ENCODE measurements around the gene TSPAN14.

DNA sequence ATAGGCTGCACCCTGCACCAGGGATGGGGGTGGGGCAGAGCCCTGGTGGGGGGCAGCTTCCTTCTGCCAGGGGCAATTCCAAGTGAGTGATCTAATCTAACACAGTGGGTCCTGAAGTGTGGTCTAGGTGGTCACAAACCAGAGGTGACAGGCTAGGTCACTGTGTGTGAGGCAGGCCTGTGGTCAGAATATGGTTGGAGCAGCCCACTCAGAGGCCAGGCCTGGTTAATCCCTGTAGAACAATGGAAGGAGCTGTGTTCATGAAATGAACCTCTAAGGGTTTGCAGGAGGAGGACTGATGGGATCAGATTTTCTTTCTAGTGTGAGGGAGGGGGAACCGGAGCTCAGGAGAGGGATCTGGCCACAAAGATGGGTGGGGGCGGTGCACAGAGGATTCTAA lies 10.0 kb upstream of the TSPAN14 start:
- TF ChIP-seq, protein P1, sequence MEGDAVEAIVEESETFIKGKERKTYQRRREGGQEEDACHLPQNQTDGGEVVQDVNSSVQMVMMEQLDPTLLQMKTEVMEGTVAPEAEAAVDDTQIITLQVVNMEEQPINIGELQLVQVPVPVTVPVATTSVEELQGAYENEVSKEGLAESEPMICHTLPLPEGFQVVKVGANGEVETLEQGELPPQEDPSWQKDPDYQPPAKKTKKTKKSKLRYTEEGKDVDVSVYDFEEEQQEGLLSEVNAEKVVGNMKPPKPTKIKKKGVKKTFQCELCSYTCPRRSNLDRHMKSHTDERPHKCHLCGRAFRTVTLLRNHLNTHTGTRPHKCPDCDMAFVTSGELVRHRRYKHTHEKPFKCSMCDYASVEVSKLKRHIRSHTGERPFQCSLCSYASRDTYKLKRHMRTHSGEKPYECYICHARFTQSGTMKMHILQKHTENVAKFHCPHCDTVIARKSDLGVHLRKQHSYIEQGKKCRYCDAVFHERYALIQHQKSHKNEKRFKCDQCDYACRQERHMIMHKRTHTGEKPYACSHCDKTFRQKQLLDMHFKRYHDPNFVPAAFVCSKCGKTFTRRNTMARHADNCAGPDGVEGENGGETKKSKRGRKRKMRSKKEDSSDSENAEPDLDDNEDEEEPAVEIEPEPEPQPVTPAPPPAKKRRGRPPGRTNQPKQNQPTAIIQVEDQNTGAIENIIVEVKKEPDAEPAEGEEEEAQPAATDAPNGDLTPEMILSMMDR (IDR thresholded peaks at IDR 0.05) = no peak
- TF ChIP-seq POLR2A (IDR thresholded peaks at IDR 0.05) = no peak
